GM19455 (cell line): ENCODE measurements around the gene ILDR1.
"Not testable (repeated sequence)": the region's sequence is repeated elsewhere in the genome, so short reads cannot be mapped to it uniquely, and the experiment has no call there.

Experiments used
- ATAC-seq: cut with Tn5 transposase; IDR thresholded peaks from one replicate; pipeline ENCODE4 v1.9.1; 2021; ENCODE audit not compliant: unreplicated experiment

ILDR1 gene

DNA sequence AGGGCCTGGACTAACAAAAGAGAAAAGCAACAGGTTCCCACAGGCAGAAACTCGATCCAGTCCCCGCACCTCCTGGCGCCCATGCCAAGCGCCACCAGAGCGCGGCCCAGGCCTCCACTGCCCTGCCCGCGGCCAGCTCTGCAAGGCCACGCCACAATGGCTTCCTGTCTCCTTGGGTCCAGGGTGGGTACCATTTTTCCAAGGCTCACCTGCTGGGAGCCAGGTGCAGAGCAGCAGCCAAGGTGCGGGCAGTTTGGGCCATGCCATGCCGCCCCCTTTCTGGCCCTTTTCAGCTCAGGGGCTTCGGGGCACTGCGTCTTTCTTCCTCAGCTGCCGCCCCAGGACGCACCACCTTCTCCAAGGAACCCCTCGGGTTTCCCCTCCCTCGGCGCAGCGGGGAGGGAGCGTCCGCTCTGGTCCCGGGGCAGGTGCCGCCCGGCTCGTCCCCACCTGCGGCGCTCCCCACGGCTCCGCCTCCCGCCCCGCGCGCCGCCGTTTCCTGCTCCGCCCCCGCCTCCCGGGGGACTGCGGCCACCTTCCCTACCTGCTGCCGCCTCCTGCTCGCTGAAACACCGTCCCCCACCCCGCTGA lies at the start of gene ILDR1:
TSS of gene ILDR1 (minus strand) at position 437 of the 591 bp plus-strand sequence. CDS start at position 267, 170 bp downstream.
- peak; percentile 51 for ATAC-seq

DNA sequence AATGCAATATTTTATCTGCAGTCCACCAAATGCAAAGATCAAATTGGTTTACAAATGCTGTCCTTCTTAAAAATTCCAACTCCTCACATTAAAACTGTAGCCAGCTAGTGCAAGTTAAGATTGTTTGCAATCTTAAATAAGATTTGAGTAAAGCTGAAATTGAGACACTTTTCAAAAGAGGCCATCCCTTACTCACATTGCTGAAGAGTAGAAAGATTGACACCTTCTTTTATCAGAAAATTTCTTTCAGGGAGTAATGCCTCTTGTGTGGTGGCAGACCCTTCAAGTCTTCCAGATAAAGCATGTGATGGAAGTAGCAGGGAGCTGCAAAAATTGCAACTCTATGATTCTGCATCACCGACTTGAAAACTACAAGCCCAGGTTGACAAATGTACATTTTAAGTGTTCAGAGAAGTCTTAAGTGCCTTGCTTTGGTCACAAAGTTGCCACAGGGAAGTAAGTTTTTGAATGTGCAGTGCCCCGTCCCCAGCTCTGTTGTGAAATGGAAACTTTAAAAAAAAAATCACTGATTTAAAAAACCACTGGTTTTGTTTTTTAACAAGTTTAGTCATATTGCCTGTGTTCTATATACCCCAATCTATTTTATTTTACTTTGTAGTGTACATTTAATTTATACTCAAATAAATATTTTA lies 45.7 kb upstream of the ILDR1 start:
- no peak for ATAC-seq

DNA sequence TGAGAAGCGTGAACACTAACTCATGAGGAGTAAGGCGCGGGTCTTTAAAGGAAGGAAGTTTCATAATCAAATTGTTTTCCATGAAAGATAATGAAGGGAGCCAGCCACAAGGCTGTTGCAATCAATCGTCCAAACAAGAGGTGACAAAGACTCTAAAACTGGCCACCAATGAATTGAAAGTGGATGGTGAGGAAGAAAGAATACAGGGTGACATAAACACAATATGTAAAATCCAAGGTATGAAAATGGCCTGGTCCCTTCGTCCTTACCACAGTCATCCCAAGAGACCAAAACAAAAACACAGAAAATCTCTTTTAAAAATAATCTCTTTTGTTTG lies 45.1 kb upstream of the ILDR1 start:
- no peak for ATAC-seq

DNA sequence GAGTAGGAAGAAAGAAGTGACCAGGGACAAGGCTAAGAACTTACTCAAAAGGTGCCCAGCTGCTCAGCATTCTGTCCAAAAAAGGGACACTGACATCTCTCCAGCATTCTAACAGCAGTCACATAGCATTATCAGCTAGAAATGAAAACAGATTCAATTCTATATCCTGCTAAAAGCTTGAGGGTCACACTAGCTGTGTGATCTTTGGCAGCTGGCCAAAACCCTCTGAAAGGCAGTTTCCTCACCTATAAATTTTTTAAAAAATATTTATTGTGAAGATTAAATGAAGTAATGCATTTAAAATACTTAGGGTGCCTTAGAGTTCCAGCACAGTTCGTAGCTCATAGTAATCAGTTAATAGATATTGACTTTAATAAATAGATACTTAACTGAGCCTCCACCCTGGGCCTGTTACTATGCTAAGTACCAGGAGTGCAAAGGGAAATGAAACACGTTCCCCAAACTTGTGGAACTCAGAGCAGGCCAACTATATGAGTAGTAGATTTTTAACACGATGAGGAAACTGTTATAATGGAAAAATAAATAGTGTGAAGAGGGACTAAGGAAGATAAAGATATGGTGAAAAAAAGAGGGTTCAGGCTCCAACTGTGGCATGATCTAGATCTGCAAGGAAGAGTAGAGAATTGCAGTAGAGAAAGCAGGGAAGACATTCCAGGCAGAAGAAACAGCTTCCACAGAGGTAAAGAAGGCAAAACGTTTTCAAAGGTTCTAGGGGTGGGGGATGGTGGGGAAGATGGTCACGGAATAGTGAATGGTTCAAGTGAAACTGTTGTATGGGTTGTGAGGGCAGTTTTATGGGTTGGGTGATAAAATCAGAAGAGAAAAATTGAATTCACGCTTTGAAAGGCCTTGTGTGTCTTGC lies 44.5 kb upstream of the ILDR1 start:
- ATAC-seq = no peak

DNA sequence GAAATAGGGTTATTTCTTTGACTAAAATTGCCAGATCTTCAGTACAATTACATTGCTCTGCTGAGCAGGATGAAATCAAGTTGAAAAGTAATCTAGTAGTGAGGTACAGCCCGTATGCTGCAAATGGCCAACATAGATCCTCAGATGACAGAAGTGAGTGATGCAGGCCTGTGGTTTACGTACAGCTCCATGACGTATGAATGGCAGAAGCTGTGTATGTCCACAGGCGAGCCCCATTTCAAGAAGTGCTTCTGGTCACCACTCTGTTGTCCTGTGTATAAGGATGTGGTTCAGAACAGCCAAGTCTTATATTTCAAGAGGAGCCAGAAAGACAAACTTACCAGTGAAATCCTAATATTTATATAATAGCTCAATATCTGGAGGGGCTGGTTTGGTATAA lies 42.3 kb upstream of the ILDR1 start:
- no peak for ATAC-seq

DNA sequence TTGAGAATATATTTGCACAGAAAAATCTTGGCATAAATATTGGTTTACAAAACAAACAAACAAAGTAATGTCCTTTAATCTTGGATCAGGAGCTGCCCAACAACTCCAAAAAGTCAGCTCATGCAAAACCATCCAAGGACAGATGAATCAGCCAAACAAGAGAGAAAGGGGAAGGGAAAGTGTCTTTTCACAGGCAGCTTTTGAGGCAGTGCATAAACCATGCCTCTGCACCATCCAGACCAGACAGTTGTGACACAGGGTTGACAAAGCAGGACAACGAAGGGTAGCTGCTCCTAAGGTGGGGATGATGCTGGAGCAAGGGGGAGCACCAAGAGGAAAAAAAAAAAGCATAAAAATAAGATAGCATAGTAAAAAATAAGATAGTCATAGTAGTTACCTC lies 41.9 kb upstream of the ILDR1 start:
- no peak for ATAC-seq

DNA sequence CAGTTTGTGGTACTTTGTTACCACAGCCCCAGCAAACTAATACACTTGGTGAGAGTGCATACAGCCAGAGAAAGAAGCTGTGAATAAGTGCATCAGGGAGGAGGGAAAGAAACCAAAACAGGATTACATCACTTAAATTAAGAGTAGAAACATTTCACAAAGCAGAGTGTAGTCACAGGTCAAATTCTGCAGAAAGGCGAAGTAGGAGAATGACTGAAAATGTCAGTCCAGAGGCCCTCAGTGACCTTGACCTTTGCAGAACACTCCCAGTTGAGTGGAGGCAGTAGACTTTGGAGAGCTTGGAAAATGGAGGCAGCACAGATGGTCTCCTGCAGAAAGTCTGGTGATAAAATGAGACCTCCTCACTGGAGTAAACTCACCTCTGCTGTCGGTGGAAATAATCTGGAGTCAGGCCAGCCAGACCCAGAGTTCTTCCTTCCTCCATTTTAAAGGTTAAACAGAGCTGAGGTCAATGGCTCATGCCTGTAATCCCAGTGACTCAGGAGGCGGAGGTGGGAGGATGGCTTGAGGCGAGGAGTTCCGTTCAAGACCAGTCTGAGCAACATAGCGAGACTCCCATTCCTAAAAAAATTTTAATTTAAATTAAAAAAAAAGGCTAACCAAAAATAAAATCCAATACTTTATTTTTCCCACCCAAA lies 38.1 kb upstream of the ILDR1 start:
- no peak for ATAC-seq

DNA sequence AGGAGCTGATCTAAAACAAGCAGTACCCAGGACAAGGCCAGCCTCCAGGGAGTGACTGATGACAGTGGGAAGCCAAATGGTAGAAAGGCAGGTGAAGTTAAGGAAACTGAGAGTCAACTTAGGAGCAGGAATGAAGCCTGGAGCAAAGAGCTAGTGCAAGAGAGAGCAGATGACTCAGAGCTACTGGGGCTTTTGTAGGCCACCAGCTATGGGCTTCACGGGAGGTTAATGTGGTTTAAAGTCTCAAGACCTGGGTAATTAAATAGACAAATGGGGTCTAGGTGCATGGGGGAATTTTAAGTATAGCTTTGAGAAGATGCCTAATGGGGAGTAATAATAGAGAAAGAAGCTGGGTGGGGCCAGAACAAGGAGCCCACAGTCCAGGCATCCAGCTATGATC lies 36.2 kb upstream of the ILDR1 start:
- ATAC-seq = no peak

DNA sequence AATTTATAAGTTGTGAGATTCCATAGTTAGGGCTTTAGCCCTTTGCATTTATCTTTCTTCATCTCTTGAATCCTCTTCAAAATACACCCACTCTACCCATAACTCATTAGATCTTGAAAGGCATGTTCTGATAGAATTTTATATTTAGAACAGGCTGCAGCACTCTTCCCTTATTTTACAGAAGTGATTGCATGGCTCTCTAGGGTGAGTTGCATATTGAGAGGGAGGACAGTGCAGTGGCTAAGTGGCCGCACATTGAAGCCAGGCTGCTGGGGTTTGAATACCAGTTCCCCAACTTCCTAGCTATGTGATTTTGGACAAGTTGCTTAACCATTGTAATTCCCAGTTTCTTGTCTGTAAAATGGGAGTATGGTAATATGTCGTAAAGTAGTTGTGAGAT lies 35.6 kb upstream of the ILDR1 start:
- ATAC-seq = no peak

DNA sequence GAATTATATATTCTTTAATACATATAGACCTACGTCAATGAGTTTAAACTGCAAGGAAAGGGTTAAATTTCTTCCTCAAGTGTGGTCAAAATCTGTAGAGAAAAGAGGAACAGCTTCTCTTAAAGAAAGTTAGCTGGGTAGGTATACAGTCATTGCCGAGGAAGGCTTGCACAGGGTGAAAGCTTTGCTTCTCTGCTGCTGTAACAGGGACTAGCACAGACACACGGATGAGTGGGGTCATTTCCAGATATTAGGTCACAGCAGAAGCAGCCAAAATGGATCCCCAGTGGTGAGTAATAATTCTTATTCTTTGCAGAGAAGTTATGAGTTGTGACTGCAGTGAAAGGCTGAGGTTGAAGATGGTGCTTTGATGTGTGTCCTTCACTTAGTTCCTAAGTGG lies 33.2 kb upstream of the ILDR1 start, which contains the start of gene CD86:
TSS of gene CD86 (plus strand) at position 148 of the 400 bp plus-strand sequence. CDS start at position 276, 128 bp downstream.
- peak; percentile 87 for ATAC-seq

DNA sequence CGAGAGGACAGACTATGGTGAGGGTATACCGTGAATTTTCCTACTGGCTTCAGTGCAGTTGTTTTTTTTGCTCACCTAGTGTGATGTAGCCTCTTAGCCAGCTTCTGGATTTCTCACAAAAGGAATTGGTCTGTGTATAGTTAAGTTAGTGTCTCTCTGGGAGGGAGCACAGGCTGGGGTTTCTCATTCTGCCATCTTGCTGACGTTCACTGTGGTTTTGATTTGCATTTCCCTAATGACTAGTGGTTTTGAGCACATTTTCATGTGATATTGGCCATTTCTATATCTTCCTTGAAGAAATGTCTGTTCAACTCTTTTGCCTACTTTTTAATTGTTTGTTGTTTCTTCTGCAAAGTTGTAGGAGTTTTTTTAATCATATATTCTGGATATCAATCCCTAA lies 30.9 kb upstream of the ILDR1 start:
- ATAC-seq = no peak

DNA sequence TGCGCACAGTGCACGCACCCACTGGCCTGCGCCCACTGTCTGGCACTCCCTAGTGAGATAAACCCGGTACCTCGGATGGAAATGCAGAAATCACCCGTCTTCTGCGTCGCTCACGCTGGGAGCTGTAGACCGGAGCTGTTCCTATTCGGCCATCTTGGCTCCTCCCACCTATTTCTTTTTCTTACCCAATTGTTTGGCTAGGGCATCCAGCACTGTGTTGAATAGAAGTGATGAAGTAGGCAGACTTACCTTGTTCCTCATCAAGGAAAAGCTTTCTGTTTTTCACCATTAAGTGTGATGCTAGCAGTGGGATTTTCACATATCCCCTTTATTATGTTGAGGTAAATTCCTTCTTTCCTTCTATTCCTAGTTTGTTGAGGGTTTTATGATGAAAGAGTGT lies 25.7 kb upstream of the ILDR1 start:
- ATAC-seq = not testable (repeated sequence)

DNA sequence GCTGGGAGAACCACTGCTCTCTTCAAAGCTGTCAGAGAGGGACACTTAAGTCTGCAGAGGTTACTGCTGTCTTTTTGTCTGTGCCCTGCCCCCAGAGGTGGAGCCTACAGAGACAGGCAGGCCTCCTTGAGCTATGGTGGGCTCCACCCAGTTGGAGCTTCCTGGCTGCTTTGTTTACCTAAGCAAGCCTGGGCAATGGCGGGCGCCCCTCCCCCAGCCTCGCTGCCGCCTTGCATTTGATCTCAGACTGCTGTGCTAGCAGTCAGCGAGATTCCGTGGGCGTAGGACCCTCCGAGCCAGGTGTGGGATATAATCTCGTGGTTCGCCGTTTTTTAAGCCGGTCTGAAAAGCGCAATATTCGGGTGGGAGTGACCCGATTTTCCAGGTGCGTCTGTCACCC lies 25.2 kb upstream of the ILDR1 start:
- not testable (repeated sequence) for ATAC-seq

DNA sequence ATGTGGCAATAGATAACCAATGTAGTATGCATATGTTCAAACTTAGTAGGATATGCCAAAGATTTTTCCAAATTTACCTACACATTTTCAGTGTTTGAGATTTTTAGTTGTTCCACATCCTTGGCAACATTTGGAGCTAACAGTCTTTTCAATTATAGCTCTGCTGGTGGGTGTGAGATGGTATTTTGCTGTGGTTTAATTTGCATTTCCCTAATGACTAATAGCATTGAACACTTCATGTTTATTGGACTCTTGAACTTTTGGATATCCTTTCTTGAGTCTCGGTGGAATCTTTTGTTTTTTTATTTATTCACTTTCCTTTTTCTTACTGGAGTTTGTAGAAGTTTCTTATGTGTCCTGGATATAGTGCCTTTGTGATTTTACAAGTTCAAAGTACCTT lies 11.0 kb upstream of the ILDR1 start:
- ATAC-seq = no peak

DNA sequence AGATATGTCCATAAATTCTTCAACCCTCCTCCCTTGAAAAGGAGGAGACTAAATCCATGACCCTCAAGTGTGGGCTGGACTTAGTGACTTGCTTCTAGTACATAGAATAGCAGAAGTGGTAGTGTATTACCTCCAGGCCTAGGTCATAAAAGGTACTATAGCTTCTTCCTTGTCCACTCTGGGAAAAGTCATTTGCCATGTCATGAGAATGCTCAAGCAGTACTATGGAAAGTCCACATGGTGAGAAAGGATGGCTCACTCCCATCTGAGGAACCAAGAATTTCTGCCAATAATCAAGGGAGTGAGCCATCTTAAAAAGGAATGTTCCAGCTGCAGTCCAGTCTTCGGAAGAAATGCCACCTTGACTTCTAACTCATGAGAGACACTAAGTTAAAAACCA lies 10.5 kb upstream of the ILDR1 start:
- ATAC-seq = no peak

DNA sequence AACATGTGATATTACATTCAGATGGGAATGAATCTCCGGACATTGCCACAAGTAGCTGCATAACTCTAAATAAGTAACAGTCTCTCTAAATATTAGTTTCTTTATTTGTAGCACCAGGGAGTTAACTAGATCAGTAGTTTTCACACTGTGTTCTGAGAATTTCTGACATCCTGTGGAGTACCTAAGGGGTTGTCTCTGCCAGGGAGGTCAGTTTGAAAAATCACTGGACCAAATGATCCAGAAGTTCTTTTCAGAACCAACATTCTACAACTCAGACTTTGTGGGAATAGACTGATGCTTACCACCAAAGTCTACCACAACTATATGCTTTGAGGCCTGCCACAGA lies 9.0 kb upstream of the ILDR1 start:
- ATAC-seq = peak; percentile 32

DNA sequence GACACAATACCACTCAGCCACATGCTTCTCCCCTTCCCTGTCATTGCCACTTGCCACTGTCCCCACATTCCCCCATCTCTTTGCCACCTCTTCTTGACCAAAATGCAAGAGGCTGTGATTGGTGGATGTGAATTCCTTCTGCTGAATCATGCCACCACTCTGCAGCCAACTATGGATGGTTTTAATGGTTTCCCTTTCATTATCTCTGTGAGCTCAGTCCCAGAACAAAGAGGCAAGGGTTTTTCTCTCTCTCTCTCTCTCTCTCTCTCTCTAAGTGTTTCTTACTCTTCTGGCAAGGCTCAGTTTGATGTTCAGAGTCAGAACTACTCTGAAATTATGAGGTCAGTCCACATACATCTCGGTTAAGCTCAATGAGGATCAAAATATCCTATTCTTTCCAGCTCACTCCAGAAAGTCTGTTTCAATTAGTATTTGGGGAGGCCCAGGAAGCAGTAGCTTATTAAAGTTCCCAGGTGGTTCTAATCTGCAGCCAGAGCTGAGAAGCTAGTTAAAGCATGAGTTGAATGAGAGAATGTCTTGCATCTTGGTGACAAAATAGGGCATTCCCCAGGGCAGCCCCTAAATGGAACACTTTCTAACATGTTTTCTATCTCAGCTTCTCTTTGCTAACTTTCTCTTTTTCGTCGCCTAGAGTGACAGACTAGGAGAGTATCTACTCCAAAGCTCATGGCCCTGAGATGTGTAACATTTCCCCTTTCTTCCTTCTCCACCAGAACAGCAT lies 8.5 kb upstream of the ILDR1 start:
- peak; percentile 65 for ATAC-seq

DNA sequence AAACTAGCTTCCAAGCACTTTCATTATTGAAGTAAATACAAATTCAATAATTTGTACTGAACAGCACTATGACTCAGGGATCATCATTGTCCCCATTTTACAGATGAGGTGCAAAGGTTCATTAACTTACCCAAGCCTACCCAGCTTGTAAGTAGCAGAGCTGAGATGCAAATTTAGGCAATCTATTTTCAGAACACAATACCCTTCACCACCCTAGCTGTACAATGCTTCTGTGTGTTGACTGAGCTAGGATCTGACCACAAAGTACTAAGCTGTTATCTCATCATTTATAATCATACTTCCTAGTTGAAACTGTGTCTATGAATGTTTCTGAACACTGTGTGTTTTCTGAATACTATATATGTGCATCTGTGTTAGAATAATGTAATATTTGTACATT lies 3.2 kb upstream of the ILDR1 start:
- ATAC-seq = peak; percentile 73

DNA sequence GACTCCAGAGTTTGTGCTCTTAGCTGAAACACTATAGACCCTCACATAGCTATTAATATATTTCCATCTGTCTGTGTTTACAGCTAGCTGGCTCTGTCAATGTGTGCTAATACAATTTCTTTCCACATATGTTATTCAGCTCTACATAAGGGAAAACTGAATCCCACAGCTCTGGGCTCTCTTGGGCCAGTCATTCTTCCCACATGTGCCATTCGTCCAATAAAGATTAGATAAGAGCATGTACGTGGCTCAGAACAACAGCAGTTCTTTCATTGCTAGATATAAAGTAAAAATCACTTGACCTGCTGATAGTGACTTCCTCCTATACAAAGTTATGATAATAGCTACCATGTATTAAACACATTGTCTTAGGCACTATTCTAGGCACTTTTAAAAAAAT lies 2.8 kb upstream of the ILDR1 start:
- ATAC-seq = no peak

DNA sequence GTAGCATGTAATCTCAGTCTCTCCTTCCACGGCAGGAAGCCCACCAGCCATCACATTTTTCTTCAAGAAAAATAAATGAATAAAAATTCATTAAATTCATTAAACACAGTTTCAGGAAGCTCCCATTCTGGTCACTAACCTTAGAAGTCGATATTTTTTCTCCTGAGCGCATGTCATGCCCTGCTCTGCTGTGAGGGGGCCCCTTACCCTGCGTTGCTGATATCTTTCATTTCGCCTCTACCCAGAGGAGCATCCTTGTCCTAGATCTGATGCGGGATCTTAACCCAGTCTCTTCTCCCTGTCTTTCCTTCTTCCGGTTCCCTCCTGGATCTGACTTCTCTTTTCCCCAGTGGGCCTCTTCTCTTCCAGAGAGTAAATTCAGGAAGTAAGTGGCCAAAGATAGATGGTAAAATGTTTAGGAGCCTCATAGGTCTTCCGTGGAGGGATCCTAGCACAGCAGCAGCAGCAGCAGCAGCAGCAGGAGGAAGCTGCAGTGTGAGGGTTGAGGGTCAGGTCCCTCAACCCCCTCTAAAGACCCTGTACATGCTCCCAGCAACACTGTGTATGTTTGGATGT lies 1.4 kb upstream of the ILDR1 start:
- ATAC-seq = no peak

DNA sequence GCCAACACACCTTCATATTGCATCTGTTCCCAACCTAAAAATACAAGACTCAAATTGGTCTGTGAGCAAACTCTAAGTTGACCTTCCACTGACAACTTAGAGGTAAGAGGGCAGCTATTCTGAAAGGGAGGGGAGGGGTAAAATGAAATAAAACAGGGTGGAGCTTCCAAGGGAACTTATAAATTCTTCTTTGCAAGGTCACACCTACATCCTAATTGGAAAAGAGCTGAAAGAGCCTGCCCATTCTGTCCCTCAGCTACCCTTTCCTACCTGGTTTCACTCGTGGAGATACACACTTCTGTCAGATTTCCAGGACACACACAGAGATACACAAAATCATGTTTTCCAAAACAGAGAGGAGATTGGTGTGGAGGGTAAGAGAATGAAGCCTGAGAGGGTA lies 1.0 kb downstream of the ILDR1 start:
- no peak for ATAC-seq
